K562 (cell line): ENCODE data around the gene COL1A1.

Source experiments
- FOSL1 ChIP-seq: fragments of 200-800 bp; sonication (Bioruptor generic); conservative IDR thresholded peaks from 2 replicates; pipeline ENCODE4 v1.6.1; 2016; ENCODE audit warnings: missing genetic modification characterization, missing compliant biosample characterization
- MAFG ChIP-seq: fragments of 450-650 bp; conservative IDR thresholded peaks from 2 replicates; pipeline ENCODE4 v1.6.1; 2016; ENCODE audit warnings: missing genetic modification characterization, missing compliant biosample characterization
- MTA3 ChIP-seq: fragments of 450-650 bp; formaldehyde crosslinking; IDR thresholded peaks from 2 replicates; pipeline ENCODE4 v1.6.1; 2017; ENCODE audit warnings: mild to moderate bottlenecking, borderline replicate concordance
- ZNF24 ChIP-seq: fragments of 450-650 bp; IDR thresholded peaks from 2 replicates; pipeline ENCODE4 v1.6.1; 2016
- TF ChIP-seq, protein P1 (sequence below): sonication (generic); formaldehyde crosslinking; IDR thresholded peaks from 2 replicates; pipeline ENCODE4 v1.9.0; 2022; ENCODE audit warnings: mild to moderate bottlenecking, missing genetic modification reagents
- TF ChIP-seq, protein P2 (sequence below): fragments of 250-450 bp; sonication (Bioruptor Pico); IDR thresholded peaks from 2 replicates; pipeline ENCODE4 v1.4.0; 2020

DNA sequence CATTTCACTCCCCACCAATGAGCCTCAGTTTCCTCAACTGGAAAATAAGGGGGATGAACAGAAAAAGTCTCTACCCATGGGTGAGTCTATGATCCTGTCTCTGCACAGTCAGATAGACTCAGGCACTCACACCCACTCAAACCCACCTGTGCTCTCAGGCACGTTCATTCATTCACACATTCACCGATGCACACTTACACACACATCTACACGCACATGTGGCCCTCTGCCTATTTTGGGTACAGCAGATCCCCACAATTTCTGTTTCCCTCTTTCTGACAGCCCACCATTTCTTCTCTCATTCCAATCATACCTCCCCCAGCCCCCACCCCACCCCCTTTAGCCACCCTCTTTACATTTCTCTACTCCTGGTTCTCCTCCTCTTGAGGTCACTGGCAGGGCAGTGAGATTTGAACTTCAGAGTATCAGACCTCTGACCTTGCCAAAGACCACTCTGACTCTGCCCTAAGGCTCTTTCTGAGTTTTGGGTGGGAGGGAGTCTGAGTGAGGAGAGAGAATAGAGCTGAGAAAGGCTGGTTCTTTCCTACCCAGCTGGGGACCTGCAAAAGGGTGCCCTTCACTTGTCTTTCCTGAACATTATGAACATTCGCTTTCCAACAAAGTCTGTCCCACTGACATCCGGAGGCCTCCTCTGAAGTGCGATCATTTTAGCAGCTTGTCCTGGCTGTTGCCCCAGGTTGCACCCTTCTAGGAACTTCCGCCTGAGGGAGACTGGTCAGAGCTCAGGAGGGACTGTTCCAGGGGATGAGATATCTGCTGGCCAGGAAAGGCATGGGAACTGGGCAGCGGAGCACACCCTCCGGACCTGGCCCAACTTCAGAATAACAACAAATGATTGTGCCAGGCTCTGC lies 10.1 kb upstream of the COL1A1 start:
- TF ChIP-seq FOSL1 (tag) (no peak), MTA3 (no peak), ZNF24 (no peak), MAFG (tag) (no peak)
- TF ChIP-seq, protein P1, sequence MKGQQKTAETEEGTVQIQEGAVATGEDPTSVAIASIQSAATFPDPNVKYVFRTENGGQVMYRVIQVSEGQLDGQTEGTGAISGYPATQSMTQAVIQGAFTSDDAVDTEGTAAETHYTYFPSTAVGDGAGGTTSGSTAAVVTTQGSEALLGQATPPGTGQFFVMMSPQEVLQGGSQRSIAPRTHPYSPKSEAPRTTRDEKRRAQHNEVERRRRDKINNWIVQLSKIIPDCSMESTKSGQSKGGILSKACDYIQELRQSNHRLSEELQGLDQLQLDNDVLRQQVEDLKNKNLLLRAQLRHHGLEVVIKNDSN (CRISPR knock-in tag), result no peak
- TF ChIP-seq, protein P2, sequence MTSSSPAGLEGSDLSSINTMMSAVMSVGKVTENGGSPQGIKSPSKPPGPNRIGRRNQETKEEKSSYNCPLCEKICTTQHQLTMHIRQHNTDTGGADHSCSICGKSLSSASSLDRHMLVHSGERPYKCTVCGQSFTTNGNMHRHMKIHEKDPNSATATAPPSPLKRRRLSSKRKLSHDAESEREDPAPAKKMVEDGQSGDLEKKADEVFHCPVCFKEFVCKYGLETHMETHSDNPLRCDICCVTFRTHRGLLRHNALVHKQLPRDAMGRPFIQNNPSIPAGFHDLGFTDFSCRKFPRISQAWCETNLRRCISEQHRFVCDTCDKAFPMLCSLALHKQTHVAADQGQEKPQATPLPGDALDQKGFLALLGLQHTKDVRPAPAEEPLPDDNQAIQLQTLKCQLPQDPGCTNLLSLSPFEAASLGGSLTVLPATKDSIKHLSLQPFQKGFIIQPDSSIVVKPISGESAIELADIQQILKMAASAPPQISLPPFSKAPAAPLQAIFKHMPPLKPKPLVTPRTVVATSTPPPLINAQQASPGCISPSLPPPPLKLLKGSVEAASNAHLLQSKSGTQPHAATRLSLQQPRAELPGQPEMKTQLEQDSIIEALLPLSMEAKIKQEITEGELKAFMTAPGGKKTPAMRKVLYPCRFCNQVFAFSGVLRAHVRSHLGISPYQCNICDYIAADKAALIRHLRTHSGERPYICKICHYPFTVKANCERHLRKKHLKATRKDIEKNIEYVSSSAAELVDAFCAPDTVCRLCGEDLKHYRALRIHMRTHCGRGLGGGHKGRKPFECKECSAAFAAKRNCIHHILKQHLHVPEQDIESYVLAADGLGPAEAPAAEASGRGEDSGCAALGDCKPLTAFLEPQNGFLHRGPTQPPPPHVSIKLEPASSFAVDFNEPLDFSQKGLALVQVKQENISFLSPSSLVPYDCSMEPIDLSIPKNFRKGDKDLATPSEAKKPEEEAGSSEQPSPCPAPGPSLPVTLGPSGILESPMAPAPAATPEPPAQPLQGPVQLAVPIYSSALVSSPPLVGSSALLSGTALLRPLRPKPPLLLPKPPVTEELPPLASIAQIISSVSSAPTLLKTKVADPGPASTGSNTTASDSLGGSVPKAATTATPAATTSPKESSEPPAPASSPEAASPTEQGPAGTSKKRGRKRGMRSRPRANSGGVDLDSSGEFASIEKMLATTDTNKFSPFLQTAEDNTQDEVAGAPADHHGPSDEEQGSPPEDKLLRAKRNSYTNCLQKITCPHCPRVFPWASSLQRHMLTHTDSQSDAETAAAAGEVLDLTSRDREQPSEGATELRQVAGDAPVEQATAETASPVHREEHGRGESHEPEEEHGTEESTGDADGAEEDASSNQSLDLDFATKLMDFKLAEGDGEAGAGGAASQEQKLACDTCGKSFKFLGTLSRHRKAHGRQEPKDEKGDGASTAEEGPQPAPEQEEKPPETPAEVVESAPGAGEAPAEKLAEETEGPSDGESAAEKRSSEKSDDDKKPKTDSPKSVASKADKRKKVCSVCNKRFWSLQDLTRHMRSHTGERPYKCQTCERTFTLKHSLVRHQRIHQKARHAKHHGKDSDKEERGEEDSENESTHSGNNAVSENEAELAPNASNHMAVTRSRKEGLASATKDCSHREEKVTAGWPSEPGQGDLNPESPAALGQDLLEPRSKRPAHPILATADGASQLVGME (CRISPR knock-in tag), result no peak
